H9 (cell line): Measurements from ENCODE around the gene PHLDA1. TPM values are rescaled to one million over a fixed set of nuclear protein-coding genes. Genes with fewer than 3 reads are reported as not detected.

Source experiments
- DNase-seq: peaks from one replicate; pipeline ENCODE4 v3.0.0-alpha.2; 2017
- H2AFZ ChIP-seq: one replicate; pipeline ENCODE4 v1.6.1; 2013; ENCODE audit warnings: mild to moderate bottlenecking, low read length, control low read depth, moderate library complexity
- H2AK5ac ChIP-seq: 2 replicates; pipeline ENCODE4 v1.6.1; 2013; ENCODE audit warnings: low read length, control low read depth, mixed read lengths; ENCODE audit not compliant: insufficient read length
- H2BK120ac ChIP-seq: one replicate; pipeline ENCODE4 v1.6.1; 2013; ENCODE audit warnings: low read depth, mild to moderate bottlenecking, low read length, control low read depth, inconsistent platforms; ENCODE audit not compliant: poor library complexity, severe bottlenecking
- H2BK12ac ChIP-seq: 2 replicates; pipeline ENCODE4 v1.6.1; 2013; ENCODE audit warnings: low read length, control low read depth, mixed read lengths, low read depth; ENCODE audit not compliant: insufficient read length
- H2BK15ac ChIP-seq: 2 replicates; pipeline ENCODE4 v1.6.1; 2013; ENCODE audit warnings: low read depth, low read length, control low read depth
- H2BK20ac ChIP-seq: one replicate; pipeline ENCODE4 v1.6.1; 2013; ENCODE audit warnings: low read depth, mild to moderate bottlenecking, low read length, control low read depth, inconsistent platforms; ENCODE audit not compliant: poor library complexity, severe bottlenecking
- H2BK5ac ChIP-seq: 2 replicates; pipeline ENCODE4 v1.6.1; 2013; ENCODE audit warnings: low read length, control low read depth, mixed read lengths; ENCODE audit not compliant: insufficient read length
- H3K14ac ChIP-seq: 2 replicates; pipeline ENCODE4 v1.6.1; 2013; ENCODE audit warnings: low read length, control low read depth; ENCODE audit not compliant: insufficient read depth
- H3K18ac ChIP-seq: 2 replicates; pipeline ENCODE4 v1.6.1; 2013; ENCODE audit warnings: low read depth, mild to moderate bottlenecking, mixed read lengths, low read length, control low read depth; ENCODE audit not compliant: insufficient read length
- H3K23ac ChIP-seq: 2 replicates; pipeline ENCODE4 v1.6.1; 2013; ENCODE audit warnings: low read length, control low read depth, mixed read lengths, low read depth; ENCODE audit not compliant: insufficient read length
- H3K23me2 ChIP-seq: 2 replicates; pipeline ENCODE4 v1.6.1; 2013; ENCODE audit warnings: low read depth, mild to moderate bottlenecking, mixed read lengths, low read length, control low read depth; ENCODE audit not compliant: insufficient read length, poor library complexity, severe bottlenecking
- H3K27ac ChIP-seq: 2 replicates; pipeline ENCODE4 v1.5.1; 2013; ENCODE audit warnings: low read length, control low read depth, mixed read lengths, low read depth; ENCODE audit not compliant: insufficient read length
- H3K27me3 ChIP-seq: 2 replicates; pipeline ENCODE4 v1.6.1; 2013; ENCODE audit warnings: low read length, control low read depth, inconsistent platforms; ENCODE audit not compliant: insufficient read depth
- H3K4ac ChIP-seq: 2 replicates; pipeline ENCODE4 v1.6.1; 2013; ENCODE audit warnings: low read depth, mild to moderate bottlenecking, control low read depth, inconsistent platforms, low read length, moderate library complexity
- H3K4me1 ChIP-seq: 2 replicates; pipeline ENCODE4 v1.6.1; 2013; ENCODE audit warnings: low read length, control low read depth, inconsistent platforms; ENCODE audit not compliant: insufficient read depth
- H3K4me2 ChIP-seq: 2 replicates; pipeline ENCODE4 v1.6.1; 2013; ENCODE audit warnings: low read length, control low read depth, mixed read lengths; ENCODE audit not compliant: insufficient read length, insufficient read depth
- H3K56ac ChIP-seq: 2 replicates; pipeline ENCODE4 v1.6.1; 2013; ENCODE audit warnings: low read depth, mild to moderate bottlenecking, mixed read lengths, low read length, control low read depth; ENCODE audit not compliant: insufficient read length
- H3K79me1 ChIP-seq: 2 replicates; pipeline ENCODE4 v1.6.1; 2013; ENCODE audit warnings: low read depth, mild to moderate bottlenecking, moderate library complexity, low read length, control low read depth, inconsistent platforms; ENCODE audit not compliant: insufficient read depth, poor library complexity, severe bottlenecking
- H3K79me2 ChIP-seq: 2 replicates; pipeline ENCODE4 v1.6.1; 2013; ENCODE audit warnings: low read length, control low read depth, inconsistent platforms; ENCODE audit not compliant: insufficient read depth
- H3K9ac ChIP-seq: 2 replicates; pipeline ENCODE4 v1.6.1; 2013; ENCODE audit warnings: low read length, control low read depth, mixed read lengths; ENCODE audit not compliant: insufficient read length; ENCODE audit errors: extremely low read depth
- H3K9me3 ChIP-seq: one replicate; pipeline ENCODE4 v1.6.1; 2013; ENCODE audit warnings: low read depth, low read length, inconsistent platforms; ENCODE audit not compliant: control insufficient read depth
- H3T11ph ChIP-seq: one replicate; pipeline ENCODE4 v1.6.1; 2013; ENCODE audit warnings: mild to moderate bottlenecking, low read length, control low read depth, inconsistent platforms
- H4K20me1 ChIP-seq: one replicate; pipeline ENCODE4 v1.6.1; 2013; ENCODE audit not compliant: control insufficient read depth, insufficient read length, insufficient read depth
- H4K5ac ChIP-seq: 2 replicates; pipeline ENCODE4 v1.6.1; 2013; ENCODE audit warnings: low read depth, mild to moderate bottlenecking, mixed read lengths, low read length, control low read depth; ENCODE audit not compliant: insufficient read length
- H4K8ac ChIP-seq: replicated peaks from 2 replicates; pipeline ENCODE4 v1.6.1; 2013; ENCODE audit warnings: low read length, control low read depth, mixed read lengths, low read depth; ENCODE audit not compliant: insufficient read length
- H4K91ac ChIP-seq: 2 replicates; pipeline ENCODE4 v1.6.1; 2013; ENCODE audit warnings: low read depth, mild to moderate bottlenecking, moderate library complexity, mixed read lengths, low read length, control low read depth; ENCODE audit not compliant: insufficient read length
- H3K27ac Mint-ChIP-seq, 3 experiments: 2 replicates in 2 of 3; 3 replicates in 1 of 3; pipeline ENCODE4 v1.8.0; 2020 to 2021; ENCODE audit warnings: mixed read lengths in 3 of 3, mild to moderate bottlenecking in 1 of 3, moderate library complexity in 1 of 3
- H3K27me3 Mint-ChIP-seq: 2 replicates; pipeline ENCODE4 v1.8.0; 2021; ENCODE audit warnings: low read depth, mild to moderate bottlenecking, moderate library complexity, mixed read lengths
- H3K36me3 Mint-ChIP-seq, 3 experiments: 2 replicates in 2 of 3; 3 replicates in 1 of 3; pipeline ENCODE4 v1.8.0; 2020 to 2021; ENCODE audit warnings: low read depth in 3 of 3, mixed read lengths in 3 of 3; ENCODE audit not compliant: insufficient read depth in 1 of 3
- H3K4me1 Mint-ChIP-seq, 2 experiments: 2 replicates each; pipeline ENCODE4 v1.8.0; 2020; ENCODE audit warnings: mixed read lengths in 2 of 2
- H3K4me3 Mint-ChIP-seq, 2 experiments: 2 replicates in 1 of 2; 3 replicates in 1 of 2; pipeline ENCODE4 v1.8.0; 2020 to 2021; ENCODE audit warnings: mild to moderate bottlenecking in 2 of 2, mixed read lengths in 2 of 2, moderate library complexity in 1 of 2
- H3K9me3 Mint-ChIP-seq, 2 experiments: 2 replicates in 1 of 2; 3 replicates in 1 of 2; pipeline ENCODE4 v1.8.0; 2020; ENCODE audit warnings: mild to moderate bottlenecking in 2 of 2, mixed read lengths in 2 of 2, moderate library complexity in 1 of 2
- WGBS: extraction: QIAGEN DNeasy Blood & Tissue Kit; methylation state at CpG from one replicate; pipeline ENCODE4 v1.1.7; 2013; ENCODE audit warnings: missing lambda C conversion rate, low lambda C conversion rate, mixed read lengths; ENCODE audit not compliant: insufficient read length; ENCODE audit errors: extremely low coverage; 5-methylcytosine and 5-hydroxymethylcytosine counted together
- total RNA-seq: library from RNA; stranded (reverse); gene quantifications from 2 replicates; pipeline ENCODE4 v1.2.1, GENCODE V29; 2021
- TF ChIP-seq, protein P1 (sequence below): fragments of 200-600 bp; sonication (generic); conservative IDR thresholded peaks from 3 replicates; pipeline ENCODE4 v1.8.0; 2021; ENCODE audit warnings: antibody characterized with exemption, mild to moderate bottlenecking

PHLDA1 gene
- total RNA-seq, 1 experiment from 2014 or later: 106 TPM

DNA sequence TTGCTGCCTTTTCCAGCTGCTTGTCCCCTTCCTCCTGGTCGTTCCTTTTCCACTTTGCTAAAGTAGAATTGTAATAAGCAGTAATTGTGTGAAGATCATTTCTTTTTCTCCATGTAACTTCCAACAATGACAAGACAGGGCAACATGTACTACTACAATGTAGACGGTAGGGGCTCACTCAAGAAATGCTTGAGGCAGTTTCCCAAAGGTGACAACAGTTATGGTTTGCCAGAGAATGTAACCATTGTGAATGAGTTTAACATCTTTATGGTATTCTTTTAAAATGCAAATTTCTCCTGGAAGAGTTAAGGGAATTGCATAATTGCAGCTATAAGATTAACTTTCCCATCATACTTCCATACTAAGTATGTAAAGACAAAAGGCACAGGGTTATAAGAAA lies 23.8 kb upstream of the PHLDA1 start:
- H3K79me1 ChIP-seq: peaks cover 2% of the 10 kb centered on the region
- no peak overlapping the region for H2BK20ac ChIP-seq
- DNase-seq: no peak
- Mint-ChIP-seq H3K27me3 (no peaks in the 10 kb centered on the region), H3K4me1 (peaks cover 25 to 27% of the 10 kb centered on the region in 2 experiments), H3K4me3 (peak overlapping the region in 1 of 2 experiments; percentile 60; a peak in 3 of 5 replicates), H3K27ac (peak overlapping the region; percentile 77 to 95 (median 90)), H3K36me3 (peaks cover 47 to 94% (median 86%) of the 10 kb centered on the region in 3 experiments), H3K9me3 (no peaks in the 10 kb centered on the region)
- no peaks in the 10 kb centered on the region for H3K9me3 ChIP-seq
- no peak overlapping the region for H2BK5ac ChIP-seq
- no peak overlapping the region for H2AFZ ChIP-seq
- H2AK5ac ChIP-seq: no peak overlapping the region
- no peak overlapping the region for H4K5ac ChIP-seq
- H3K4me2 ChIP-seq: no peak overlapping the region
- TF ChIP-seq, protein P1, sequence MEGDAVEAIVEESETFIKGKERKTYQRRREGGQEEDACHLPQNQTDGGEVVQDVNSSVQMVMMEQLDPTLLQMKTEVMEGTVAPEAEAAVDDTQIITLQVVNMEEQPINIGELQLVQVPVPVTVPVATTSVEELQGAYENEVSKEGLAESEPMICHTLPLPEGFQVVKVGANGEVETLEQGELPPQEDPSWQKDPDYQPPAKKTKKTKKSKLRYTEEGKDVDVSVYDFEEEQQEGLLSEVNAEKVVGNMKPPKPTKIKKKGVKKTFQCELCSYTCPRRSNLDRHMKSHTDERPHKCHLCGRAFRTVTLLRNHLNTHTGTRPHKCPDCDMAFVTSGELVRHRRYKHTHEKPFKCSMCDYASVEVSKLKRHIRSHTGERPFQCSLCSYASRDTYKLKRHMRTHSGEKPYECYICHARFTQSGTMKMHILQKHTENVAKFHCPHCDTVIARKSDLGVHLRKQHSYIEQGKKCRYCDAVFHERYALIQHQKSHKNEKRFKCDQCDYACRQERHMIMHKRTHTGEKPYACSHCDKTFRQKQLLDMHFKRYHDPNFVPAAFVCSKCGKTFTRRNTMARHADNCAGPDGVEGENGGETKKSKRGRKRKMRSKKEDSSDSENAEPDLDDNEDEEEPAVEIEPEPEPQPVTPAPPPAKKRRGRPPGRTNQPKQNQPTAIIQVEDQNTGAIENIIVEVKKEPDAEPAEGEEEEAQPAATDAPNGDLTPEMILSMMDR: peak; percentile 60
- peaks cover 2% of the 10 kb centered on the region; the same call in 1 of the 2 replicates for H3K4me1 ChIP-seq
- H3K79me2 ChIP-seq: no peaks in the 10 kb centered on the region; the same call in 1 of the 2 replicates
- no peak overlapping the region for H3K9ac ChIP-seq
- H3K27ac ChIP-seq: no peak overlapping the region
- H4K91ac ChIP-seq: no peak overlapping the region
- H3K4ac ChIP-seq: no peak overlapping the region
- no peak overlapping the region for H3K18ac ChIP-seq
- H2BK15ac ChIP-seq: no peak overlapping the region
- H3T11ph ChIP-seq: no peak overlapping the region
- no peak overlapping the region for H2BK120ac ChIP-seq
- no peaks in the 10 kb centered on the region for H4K20me1 ChIP-seq
- no CpG with 5 or more reads among the region's 2 CpGs for WGBS
- H3K23ac ChIP-seq: no peak overlapping the region
- H3K14ac ChIP-seq: no peak overlapping the region
- no peak overlapping the region for H4K8ac ChIP-seq
- no peaks in the 10 kb centered on the region for H3K27me3 ChIP-seq
- no peaks in the 10 kb centered on the region for H3K23me2 ChIP-seq
- no peak overlapping the region for H2BK12ac ChIP-seq
- no peak overlapping the region for H3K56ac ChIP-seq
